GM19324 (cell line): Measurements from ENCODE around the gene FRMD6.

ENCODE experiments used
- ATAC-seq: cut with Tn5 transposase; IDR thresholded peaks from one replicate; pipeline ENCODE4 v1.9.1; 2021; ENCODE audit warnings: mild to moderate bottlenecking, moderate library complexity; ENCODE audit not compliant: unreplicated experiment, low FRiP score

The FRMD6 gene

GRCh38 chr14:51651388-51652167, at the start of gene FRMD6:
Gene FRMD6, plus strand, starts transcription at chr14:51651910. Its CDS starts 37,927 bp downstream, at chr14:51689837.
- peak; percentile 78 for ATAC-seq

DNA sequence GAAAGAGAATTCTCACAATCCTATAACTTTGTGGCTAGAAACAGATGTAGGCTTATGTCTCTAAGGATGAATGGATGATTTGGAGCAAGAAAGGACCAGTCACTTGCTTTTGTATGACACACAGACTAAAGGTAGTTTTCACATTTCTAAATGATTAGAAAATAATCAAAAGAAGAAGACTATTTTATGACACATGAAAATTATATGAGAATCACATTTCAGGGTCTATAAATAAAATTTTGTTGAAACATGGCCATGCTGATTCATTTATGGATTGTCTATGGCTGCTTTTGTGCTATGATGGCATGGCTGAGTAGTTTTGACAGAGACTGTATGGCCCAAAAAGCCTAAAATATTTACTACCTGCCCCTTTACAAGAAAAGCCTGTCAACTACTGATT, 49.4 kb upstream of the FRMD6 start:
- no peak for ATAC-seq

- ATAC-seq: no peak
Observed at GRCh38 chr14:51603495-51603894, 48.2 kb upstream of the FRMD6 start.

- no peak for ATAC-seq
Observed at GRCh38 chr14:51604073-51604472, 47.6 kb upstream of the FRMD6 start.

- no peak for ATAC-seq
Observed at GRCh38 chr14:51605575-51605974, 46.1 kb upstream of the FRMD6 start.

DNA sequence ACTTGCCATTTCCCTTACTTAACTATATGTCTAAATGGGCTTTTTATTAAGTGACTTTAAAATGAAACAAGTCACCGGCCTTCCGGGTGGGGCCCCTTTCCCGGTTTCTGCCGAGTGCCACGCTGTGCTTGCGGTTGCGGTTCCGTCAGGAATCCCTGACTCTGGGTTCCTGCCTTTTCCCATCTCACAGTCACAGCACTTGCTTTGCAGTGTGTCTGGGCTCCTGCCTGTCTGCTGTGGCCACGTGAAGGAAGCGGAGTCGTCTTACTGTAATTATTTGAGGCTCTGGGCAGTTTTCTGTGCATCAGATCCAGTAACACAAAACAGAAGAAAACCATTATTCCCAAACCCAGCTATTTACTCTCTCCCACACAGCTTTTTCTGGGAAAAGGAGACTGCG, 44.0 kb upstream of the FRMD6 start:
- no peak for ATAC-seq

GRCh38 chr14:51609251-51609954, 42.3 kb upstream of the FRMD6 start:
- ATAC-seq: no peak

- no peak for ATAC-seq
Observed at GRCh38 chr14:51609955-51610283, 41.8 kb upstream of the FRMD6 start.

- ATAC-seq: no peak
Observed at GRCh38 chr14:51610771-51611170, 40.9 kb upstream of the FRMD6 start.

DNA sequence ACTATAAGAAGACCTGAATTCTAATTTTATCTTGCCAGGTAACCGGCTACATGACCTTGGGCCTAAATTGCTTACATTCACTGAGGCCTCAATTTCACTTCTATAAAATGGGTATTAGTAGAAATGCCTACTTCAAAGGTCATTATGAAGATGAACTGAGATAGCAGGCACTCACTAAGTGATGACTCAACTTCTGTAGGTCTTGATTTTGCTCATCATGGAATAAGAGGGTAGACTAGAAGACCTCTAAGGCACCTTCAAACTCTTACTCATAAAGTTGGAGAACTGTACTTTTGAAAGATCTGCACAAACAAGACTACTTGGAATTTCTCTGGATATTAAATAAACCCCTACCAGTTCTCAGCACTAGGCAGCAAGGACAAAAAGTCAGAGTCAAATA, 39.3 kb upstream of the FRMD6 start:
- ATAC-seq: no peak

DNA sequence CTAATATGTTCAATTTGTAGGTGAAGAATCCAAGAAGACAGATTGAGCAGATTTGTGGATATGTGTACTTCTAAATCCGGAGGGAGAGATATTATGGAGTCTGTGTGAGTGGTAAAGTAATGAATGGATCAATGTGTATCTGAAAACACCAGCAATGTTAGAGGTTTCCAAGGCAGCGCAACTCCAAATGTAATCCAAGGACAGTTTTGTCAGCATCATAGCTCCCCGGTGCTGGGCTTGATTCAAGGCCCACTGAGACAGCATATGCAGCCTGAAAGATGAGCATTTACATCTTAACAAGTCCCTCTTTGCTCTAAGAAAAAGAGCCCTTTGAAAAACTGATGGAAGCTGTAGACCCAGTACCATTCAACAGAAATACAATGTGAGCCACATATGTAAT, 38.3 kb upstream of the FRMD6 start:
- ATAC-seq: no peak

- ATAC-seq: no peak
Observed at GRCh38 chr14:51614707-51615106, 37.0 kb upstream of the FRMD6 start.

DNA sequence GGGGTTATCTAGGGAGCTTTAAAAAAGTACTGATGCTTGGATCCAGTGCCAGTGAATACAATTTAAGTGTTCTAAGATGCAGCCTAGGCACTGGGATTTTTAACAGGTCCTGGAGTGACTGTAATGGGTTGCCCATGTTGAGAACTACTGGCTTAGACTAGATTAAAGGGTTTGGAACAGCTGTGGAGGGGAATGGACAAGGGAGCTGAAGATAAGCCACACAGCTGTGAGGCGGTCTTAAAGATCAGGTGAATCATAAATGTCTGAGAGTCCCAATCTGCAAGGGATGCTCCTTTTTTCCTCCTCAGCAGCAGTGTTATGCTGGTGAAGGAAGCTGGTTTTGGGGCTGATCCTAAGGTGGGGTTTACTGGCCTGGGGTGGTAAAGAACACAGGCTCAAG, 35.5 kb upstream of the FRMD6 start:
- no peak for ATAC-seq

DNA sequence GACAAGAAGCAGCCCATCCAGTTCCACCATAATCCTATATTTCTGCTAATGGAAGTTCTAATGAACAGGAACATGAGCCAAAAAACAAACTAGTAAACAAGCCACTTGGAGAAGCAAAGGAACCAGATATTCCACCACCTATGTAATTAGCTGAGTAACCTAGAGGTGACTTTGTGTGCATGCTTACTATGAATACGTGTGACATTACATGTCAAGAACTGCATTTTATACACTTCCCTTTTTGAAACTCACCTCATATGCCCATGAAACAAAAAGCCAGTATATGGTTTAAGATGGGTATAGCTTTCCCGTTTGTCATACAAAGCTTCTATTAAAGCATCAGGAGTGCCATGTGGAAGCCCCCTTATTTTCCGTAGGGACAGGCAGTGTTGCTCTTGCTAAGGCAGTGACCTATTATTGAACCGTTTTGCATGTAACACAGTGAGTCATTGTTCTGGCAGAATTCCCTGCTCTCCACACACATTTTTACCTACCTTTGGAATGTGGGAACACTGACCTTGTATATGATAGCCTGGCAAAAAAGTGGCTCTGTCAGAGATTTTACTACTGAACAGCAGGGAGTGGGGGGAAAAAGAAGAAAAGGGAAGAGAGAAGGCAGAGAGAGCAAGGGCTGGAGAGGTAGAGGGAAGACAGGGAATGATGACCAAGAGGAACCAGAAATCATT, 34.8 kb upstream of the FRMD6 start:
- ATAC-seq: no peak

- no peak for ATAC-seq
Observed at GRCh38 chr14:51619561-51619960, 32.1 kb upstream of the FRMD6 start.

- ATAC-seq: no peak
Observed at GRCh38 chr14:51620056-51620455, 31.7 kb upstream of the FRMD6 start.

DNA sequence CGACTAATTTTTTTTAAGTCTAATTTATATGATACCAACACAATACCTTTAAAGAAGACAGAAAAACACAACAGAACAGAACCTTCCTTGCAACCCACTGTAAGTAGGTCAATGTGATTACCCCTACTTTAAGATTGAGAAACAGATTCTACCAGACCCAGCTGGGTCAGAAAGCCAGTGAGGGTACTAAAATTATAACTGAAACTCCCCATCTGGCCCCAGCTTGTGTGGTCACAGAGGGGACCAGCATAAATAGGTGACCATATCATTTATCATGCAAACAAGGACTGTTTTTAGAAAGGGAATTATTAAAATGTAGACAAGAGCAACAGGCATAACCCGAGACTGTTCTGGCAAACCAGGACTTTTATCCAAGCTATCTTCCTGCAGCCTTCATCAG, 30.1 kb upstream of the FRMD6 start:
- ATAC-seq: peak; percentile 58

GRCh38 chr14:51622376-51622775, 29.3 kb upstream of the FRMD6 start:
- ATAC-seq: no peak

GRCh38 chr14:51624955-51625569, 26.6 kb upstream of the FRMD6 start:
- no peak for ATAC-seq

- no peak for ATAC-seq
Observed at GRCh38 chr14:51626185-51626584, 25.5 kb upstream of the FRMD6 start.

- ATAC-seq: no peak
Observed at GRCh38 chr14:51626788-51627187, 24.9 kb upstream of the FRMD6 start.
